Natural killer cell (primary cell): Measurements from ENCODE around the gene KRT26. TPM values are rescaled to one million over a fixed set of nuclear protein-coding genes. Genes with fewer than 3 reads are reported as not detected.

Source experiments
- ATAC-seq, 3 donors: fragments of 150-1000 bp in 2 of 3; fragments of 200-7000 bp in 1 of 3; cut with Tn5 transposase; 1 replicate in 1 of 3; 2 replicates in 2 of 3; pipeline ENCODE4 v1.10.0; 2021; ENCODE audit warnings: mild to moderate bottlenecking in 2 of 3, moderate library complexity in 2 of 3
- DNase-seq, 2 donors: peaks; one replicate each; pipeline versions ENCODE4 v3.0.0 to v3.0.0-alpha.2; 2013 to 2021; ENCODE audit warnings: mixed read lengths in 1 of 2
- H3K27ac ChIP-seq: one replicate; pipeline ENCODE4 v1.5.1; 2013; ENCODE audit warnings: mild to moderate bottlenecking, low read length
- H3K27me3 ChIP-seq: one replicate; pipeline ENCODE4 v1.6.1; 2013; ENCODE audit warnings: low read length; ENCODE audit not compliant: control insufficient read depth, insufficient read depth
- H3K36me3 ChIP-seq: one replicate; pipeline ENCODE4 v1.6.1; 2013; ENCODE audit warnings: low read length; ENCODE audit not compliant: control insufficient read depth, insufficient read depth
- H3K4me1 ChIP-seq: one replicate; pipeline ENCODE4 v1.6.1; 2013; ENCODE audit warnings: low read length; ENCODE audit not compliant: control insufficient read depth, insufficient read depth
- H3K4me3 ChIP-seq: one replicate; pipeline ENCODE4 v1.5.1; 2013; ENCODE audit warnings: low read length
- H3K9me3 ChIP-seq: one replicate; pipeline ENCODE4 v1.6.1; 2013; ENCODE audit warnings: low read length; ENCODE audit not compliant: control insufficient read depth, insufficient read depth
- H3K27ac Mint-ChIP-seq, 2 donors: one replicate each; pipeline ENCODE4 v1.8.0; 2022; ENCODE audit warnings: mild to moderate bottlenecking in 2 of 2, mixed read lengths in 2 of 2, moderate library complexity in 1 of 2
- H3K27me3 Mint-ChIP-seq, 2 donors: one replicate each; pipeline ENCODE4 v1.8.0; 2022; ENCODE audit warnings: low read depth in 2 of 2, mixed read lengths in 2 of 2
- H3K36me3 Mint-ChIP-seq: one replicate; pipeline ENCODE4 v1.8.0; 2022; ENCODE audit warnings: mixed read lengths
- H3K4me1 Mint-ChIP-seq, 2 donors: one replicate each; pipeline ENCODE4 v1.8.0; 2022; ENCODE audit warnings: mixed read lengths in 2 of 2
- H3K4me3 Mint-ChIP-seq: one replicate; pipeline ENCODE4 v1.8.0; 2022; ENCODE audit warnings: mild to moderate bottlenecking, moderate library complexity, mixed read lengths
- H3K9me3 Mint-ChIP-seq, 2 donors: one replicate each; pipeline ENCODE4 v1.8.0; 2022; ENCODE audit warnings: mixed read lengths in 2 of 2
- WGBS: methylation state at CpG from one replicate; pipeline ENCODE4 v1.1.7; 2013; ENCODE audit warnings: missing lambda C conversion rate; ENCODE audit not compliant: insufficient coverage; 5-methylcytosine and 5-hydroxymethylcytosine counted together
- intact Hi-C: fragments of 100-400 bp; cut with micrococcal nuclease; formaldehyde crosslinking; loops from one replicate; pipeline ENCODE4 v1.14.2; 2022
- total RNA-seq, 4 donors: library from RNA; stranded (reverse); fragments of 120-200 nt in 1 of 4; gene quantifications; one replicate each; pipeline versions ENCODE4 v1.2.3 to v1.2.4, GENCODE V29; 2013 to 2022
- TF ChIP-seq, protein P1 (sequence below): fragments of 200-600 bp; IDR thresholded peaks from one replicate; pipeline ENCODE4 v1.8.0; 2022; ENCODE audit warnings: antibody characterized with exemption

KRT26 gene
- total RNA-seq, 3 donors from 2014 or later (not counting 1 experiment from before 2014, with no cell fraction given) = not detected

DNA sequence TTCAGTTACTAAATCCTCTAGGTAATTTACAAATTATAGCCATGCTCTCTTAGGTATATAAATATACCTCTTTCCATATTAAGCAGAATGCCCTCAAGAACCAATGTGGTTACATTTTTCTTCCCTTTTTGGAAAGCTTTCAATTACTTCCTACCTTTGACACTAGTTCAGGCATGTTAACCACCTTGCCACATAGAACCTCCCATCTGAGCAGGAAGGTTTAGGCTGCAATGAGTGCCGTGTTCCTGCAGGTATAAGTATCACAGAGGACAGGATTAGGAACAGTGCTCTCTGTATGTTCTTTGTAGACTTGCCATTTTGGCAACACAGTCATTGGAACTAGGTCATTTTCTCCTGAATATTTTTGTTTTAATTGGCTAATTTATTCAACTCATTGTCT, 37.0 kb downstream of the KRT26 start:
- Histone ChIP-seq H3K27ac (no peak overlapping the region), H3K36me3 (no peaks in the 10 kb centered on the region), H3K4me1 (no peaks in the 10 kb centered on the region), H3K9me3 (no peaks in the 10 kb centered on the region), H3K27me3 (no peaks in the 10 kb centered on the region), H3K4me3 (no peak overlapping the region)
- Mint-ChIP-seq H3K4me1 (no peaks in the 10 kb centered on the region), H3K9me3 (no peaks in the 10 kb centered on the region), H3K36me3 (no peaks in the 10 kb centered on the region), H3K27ac (no peak overlapping the region), H3K27me3 (peaks cover 32 to 72% of the 10 kb centered on the region in 2 donors), H3K4me3 (no peak overlapping the region)
- 78% methylated on average over 1 of the region's 1 CpG for WGBS
- ATAC-seq = no peak
- DNase-seq = no peak
- intact Hi-C loops = no loop called here
- TF ChIP-seq, protein P1, sequence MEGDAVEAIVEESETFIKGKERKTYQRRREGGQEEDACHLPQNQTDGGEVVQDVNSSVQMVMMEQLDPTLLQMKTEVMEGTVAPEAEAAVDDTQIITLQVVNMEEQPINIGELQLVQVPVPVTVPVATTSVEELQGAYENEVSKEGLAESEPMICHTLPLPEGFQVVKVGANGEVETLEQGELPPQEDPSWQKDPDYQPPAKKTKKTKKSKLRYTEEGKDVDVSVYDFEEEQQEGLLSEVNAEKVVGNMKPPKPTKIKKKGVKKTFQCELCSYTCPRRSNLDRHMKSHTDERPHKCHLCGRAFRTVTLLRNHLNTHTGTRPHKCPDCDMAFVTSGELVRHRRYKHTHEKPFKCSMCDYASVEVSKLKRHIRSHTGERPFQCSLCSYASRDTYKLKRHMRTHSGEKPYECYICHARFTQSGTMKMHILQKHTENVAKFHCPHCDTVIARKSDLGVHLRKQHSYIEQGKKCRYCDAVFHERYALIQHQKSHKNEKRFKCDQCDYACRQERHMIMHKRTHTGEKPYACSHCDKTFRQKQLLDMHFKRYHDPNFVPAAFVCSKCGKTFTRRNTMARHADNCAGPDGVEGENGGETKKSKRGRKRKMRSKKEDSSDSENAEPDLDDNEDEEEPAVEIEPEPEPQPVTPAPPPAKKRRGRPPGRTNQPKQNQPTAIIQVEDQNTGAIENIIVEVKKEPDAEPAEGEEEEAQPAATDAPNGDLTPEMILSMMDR = no peak

DNA sequence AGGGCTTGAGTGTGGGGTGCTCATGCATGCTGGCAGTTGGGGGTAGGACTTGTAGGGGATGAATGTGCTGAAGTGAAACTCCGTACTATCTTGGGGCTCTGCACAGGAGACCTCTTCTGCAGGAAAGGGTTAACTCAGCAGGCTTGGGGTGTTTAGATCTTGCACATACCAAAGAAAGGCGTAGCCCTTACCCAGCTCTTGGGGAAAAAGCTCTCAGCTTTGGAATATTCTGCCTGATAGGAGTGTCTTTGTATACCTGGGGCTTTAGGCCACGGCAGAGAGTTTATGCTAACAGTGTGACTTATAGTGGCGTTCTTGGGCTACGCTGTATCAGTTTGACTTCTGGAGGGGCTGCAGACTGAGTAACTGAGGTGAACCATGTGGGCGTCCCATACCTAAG, 38.0 kb downstream of the KRT26 start:
- Histone ChIP-seq H3K4me3 (no peak overlapping the region), H3K4me1 (no peaks in the 10 kb centered on the region), H3K27me3 (no peaks in the 10 kb centered on the region), H3K27ac (no peak overlapping the region), H3K9me3 (no peaks in the 10 kb centered on the region), H3K36me3 (no peaks in the 10 kb centered on the region)
- no peaks in the 10 kb centered on the region for H3K4me1 Mint-ChIP-seq
- H3K4me3 Mint-ChIP-seq = no peak overlapping the region
- H3K27me3 Mint-ChIP-seq = peaks cover 27 to 66% of the 10 kb centered on the region in 2 donors
- intact Hi-C loops = no loop called here
- H3K36me3 Mint-ChIP-seq = no peaks in the 10 kb centered on the region
- WGBS = 89% methylated on average over 6 of the region's 6 CpGs
- TF ChIP-seq, protein P1 = no peak
- H3K27ac Mint-ChIP-seq = no peak overlapping the region
- DNase-seq (no peak), ATAC-seq (no peak)
- H3K9me3 Mint-ChIP-seq = no peaks in the 10 kb centered on the region

DNA sequence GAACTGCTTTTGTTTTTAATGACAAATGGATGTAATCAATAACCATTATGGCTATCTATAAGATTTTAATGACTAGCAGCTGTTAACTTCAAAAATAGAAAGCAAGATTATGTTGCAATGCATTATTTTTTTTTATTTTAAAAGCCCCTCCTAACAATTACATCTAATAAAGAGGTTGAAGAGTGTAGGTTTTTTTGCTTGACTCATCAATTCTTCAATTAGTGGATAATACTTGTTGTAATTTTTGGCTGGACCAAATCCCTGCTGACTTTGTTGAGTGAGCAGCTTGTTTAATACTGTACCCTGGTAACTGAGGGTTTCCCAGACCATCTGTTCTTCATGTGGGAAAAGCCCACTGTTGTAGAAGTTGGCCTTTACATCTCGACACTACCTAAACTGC, 41.0 kb downstream of the KRT26 start:
- no peak overlapping the region for H3K27ac ChIP-seq
- peaks cover 16 to 48% of the 10 kb centered on the region in 2 donors for H3K27me3 Mint-ChIP-seq
- ATAC-seq (no peak), DNase-seq (no peak)
- intact Hi-C loops = no loop called here
- no peaks in the 10 kb centered on the region for H3K4me1 ChIP-seq
- no peaks in the 10 kb centered on the region for H3K9me3 Mint-ChIP-seq
- no peaks in the 10 kb centered on the region for H3K36me3 Mint-ChIP-seq
- no peaks in the 10 kb centered on the region for H3K4me1 Mint-ChIP-seq
- 72% methylated on average over 1 of the region's 1 CpG for WGBS
- no peak overlapping the region for H3K4me3 ChIP-seq
- H3K36me3 ChIP-seq = no peaks in the 10 kb centered on the region
- TF ChIP-seq, protein P1 = no peak
- no peak overlapping the region for H3K27ac Mint-ChIP-seq
- H3K27me3 ChIP-seq = no peaks in the 10 kb centered on the region
- H3K9me3 ChIP-seq = no peaks in the 10 kb centered on the region
- no peak overlapping the region for H3K4me3 Mint-ChIP-seq

DNA sequence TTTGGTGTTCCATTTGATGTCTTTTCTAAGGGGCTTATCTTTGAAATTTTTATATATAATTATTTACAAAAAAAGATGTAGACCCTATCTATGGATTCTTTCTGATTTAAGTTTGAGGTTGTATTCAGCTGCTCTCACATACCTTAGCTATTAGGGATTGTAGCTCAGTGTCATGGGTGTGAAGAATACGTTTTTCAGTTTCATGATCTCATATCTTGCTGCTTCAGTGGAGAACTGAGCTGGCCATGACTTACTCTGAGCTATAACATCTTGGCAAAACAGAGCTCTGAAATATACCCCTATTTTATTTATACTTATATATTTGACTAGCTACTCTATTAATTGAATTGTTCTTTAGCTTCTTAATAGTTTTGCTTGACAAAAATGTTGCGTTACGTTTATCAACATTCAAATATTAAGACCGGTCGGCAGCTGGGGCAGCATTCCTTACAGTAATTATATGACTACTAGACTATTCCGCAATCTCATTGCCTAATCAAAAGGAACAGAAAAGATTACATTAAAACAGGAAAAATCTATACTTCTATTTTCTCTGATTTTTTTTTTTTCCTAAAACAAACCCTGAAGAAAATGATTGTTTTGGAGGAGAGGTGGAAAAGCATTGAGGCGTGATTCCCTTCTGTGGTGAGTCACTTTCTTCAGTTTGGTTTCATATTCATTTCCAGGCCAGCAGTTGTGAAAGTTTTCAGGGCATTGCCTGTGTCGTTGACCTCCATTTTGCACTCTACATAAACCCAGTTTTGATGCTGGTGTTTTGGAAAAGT, 44.4 kb downstream of the KRT26 start:
- ATAC-seq (no peak), DNase-seq (no peak)
- Mint-ChIP-seq H3K4me3 (no peak overlapping the region), H3K36me3 (no peaks in the 10 kb centered on the region), H3K9me3 (no peaks in the 10 kb centered on the region), H3K27ac (no peak overlapping the region), H3K4me1 (no peaks in the 10 kb centered on the region), H3K27me3 (peaks cover 24 to 47% of the 10 kb centered on the region in 2 donors)
- TF ChIP-seq, protein P1 = no peak
- Histone ChIP-seq H3K36me3 (no peaks in the 10 kb centered on the region), H3K4me1 (no peaks in the 10 kb centered on the region), H3K4me3 (no peak overlapping the region), H3K9me3 (no peaks in the 10 kb centered on the region), H3K27ac (peak overlapping the region; percentile 49), H3K27me3 (no peaks in the 10 kb centered on the region)
- WGBS = 85% methylated on average over 6 of the region's 8 CpGs
- intact Hi-C loops = no loop called here
